Measurements from ENCODE around the gene RBM23.
"Not testable (repeated sequence)": the region's sequence is repeated elsewhere in the genome, so short reads cannot be mapped to it uniquely, and the experiment has no call there.

The RBM23 gene

DNA sequence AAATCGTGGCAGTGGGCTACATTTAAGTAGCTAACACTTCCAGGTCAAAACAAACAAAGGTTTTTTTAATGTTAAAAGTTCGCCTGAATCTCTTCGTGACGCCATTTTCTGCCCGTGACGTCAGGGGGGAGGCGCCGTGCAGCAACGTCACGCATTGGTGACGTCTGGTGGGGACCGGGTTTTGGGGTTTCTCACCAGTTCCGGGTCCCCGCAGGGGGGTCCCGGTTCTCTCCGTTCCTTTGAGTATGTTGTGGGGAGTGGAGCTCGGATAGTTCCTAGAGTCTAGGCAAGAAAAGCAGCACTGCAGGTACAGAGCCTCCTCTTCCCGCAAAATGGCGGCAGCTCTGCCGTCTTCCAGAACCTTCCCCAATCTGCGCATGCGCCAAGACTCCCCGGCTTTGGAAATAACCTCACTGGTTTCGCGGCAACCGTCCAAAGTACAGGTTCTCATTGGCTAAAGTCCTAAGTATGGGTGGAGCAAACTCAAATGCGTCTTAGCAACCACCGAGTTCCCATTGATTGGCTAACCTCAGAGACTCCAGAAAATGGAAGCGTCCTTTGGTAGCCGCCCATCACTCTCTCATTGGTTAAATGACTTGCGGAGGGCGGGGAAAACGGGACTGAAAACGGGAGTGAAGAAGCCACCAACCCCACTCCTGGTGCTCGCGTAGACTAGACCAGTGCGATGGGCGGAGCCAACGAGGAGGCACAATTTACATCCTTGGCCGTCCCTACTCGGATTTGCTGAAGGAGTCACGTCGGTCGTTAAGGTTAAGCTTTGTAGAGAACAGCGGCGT, at the start of gene RBM23:
Gene RBM23 (minus strand): TSS at position 346 of the 797 bp plus-strand sequence.
- Histone ChIP-seq H3K4me3 (peak within 1 kb of the TSS; percentile 61 to 93 (median 76)), H3K27ac (peak within 1 kb of the TSS; percentile 61 to 99 (median 97))

- Histone ChIP-seq H3K27ac (no peak overlapping the region), H3K4me3 (no peak overlapping the region)
Measured at GRCh38 chr14:22966783-22967269, 47.9 kb upstream of the RBM23 start.

GRCh38 chr14:22965916-22966782, 47.2 kb upstream of the RBM23 start:
- H3K27ac ChIP-seq, H3K4me3 ChIP-seq: not testable (repeated sequence)

- no peak overlapping the region for H3K27ac ChIP-seq
- H3K4me3 ChIP-seq, result no peak overlapping the region
Measured at GRCh38 chr14:22962061-22962676, 43.2 kb upstream of the RBM23 start.

- Histone ChIP-seq H3K27ac (peak overlapping the region in 20 of 21 experiments; percentile 86 to 97 (median 94)), H3K4me3 (peak overlapping the region; percentile 46 to 64 (median 57))
Measured at GRCh38 chr14:22955702-22956569, 37.0 kb upstream of the RBM23 start.

- no peak overlapping the region for H3K4me3 ChIP-seq
- H3K27ac ChIP-seq, result no peak overlapping the region
Measured at GRCh38 chr14:22952418-22952817, 33.5 kb upstream of the RBM23 start.

DNA sequence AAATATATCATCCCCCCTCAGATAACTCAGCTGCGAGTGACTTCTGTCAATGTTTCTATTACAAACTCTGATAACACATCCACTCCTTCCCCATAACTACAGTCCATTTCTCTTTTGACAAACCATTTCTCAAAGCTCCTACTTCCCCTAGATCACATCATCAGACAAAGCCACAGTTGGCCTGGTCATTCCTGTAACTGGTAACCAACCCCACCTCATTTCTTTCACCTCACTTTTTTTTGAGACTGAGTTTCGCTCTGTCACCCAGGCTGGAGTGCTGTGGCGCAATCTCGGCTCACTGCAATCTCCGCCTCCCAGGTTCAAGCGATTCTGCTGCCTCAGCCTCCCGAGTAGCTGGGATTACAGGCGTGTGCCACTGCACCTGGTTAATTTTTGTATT, 32.8 kb upstream of the RBM23 start:
- not testable (repeated sequence) for H3K4me3 ChIP-seq
- H3K27ac ChIP-seq, result peak overlapping the region in 1 of 21 experiments; percentile 37

GRCh38 chr14:22945642-22946041, 26.7 kb upstream of the RBM23 start:
- H3K27ac ChIP-seq, result no peak overlapping the region
- H3K4me3 ChIP-seq, result no peak overlapping the region

GRCh38 chr14:22939684-22940083, 20.7 kb upstream of the RBM23 start:
- Histone ChIP-seq H3K27ac (no peak overlapping the region), H3K4me3 (no peak overlapping the region)

DNA sequence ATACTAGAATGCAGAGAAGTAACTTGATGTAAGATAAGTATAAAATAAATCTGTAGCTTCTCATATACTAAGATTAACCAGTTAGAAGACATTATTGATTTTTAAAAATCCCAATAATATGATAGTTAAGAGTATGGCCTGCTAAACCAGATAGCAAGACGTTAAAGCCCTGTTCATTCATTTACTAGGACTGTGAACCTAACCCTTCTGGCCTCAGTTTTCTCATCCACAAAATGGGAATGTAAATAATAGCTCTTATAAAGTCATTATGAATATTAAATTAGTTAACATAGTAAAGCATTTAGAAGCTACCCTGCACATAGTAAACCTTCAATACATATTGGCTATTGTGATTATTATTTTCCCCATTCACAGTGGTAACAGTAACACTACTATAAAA, 16.2 kb upstream of the RBM23 start:
- Histone ChIP-seq H3K27ac (no peak overlapping the region), H3K4me3 (no peak overlapping the region)

- Histone ChIP-seq H3K27ac (no peak overlapping the region), H3K4me3 (no peak overlapping the region)
Measured at GRCh38 chr14:22932146-22932545, 13.2 kb upstream of the RBM23 start.

DNA sequence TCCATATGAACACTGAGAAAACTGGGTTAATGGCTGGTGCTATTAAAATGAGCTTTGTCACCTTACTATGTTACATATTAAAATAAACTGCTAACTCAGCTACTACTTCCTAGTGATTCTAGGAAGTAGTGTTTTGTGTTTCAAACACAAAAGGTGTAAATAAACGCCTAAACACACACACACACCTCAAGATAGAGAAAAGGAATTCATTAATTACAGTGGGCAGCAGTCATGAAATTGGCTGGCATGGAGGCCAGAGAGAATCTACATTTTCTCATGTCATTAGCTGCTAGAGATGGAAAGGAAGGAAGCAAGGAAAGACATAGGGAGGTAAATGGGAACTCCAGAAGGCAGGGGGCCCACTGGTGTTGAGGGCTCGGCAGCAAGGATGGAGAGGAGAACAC, 11.0 kb upstream of the RBM23 start:
- peak overlapping the region; percentile 24 to 94 (median 84) for H3K4me3 ChIP-seq
- H3K27ac ChIP-seq, result peak overlapping the region in 19 of 21 experiments; percentile 34 to 93 (median 75)

DNA sequence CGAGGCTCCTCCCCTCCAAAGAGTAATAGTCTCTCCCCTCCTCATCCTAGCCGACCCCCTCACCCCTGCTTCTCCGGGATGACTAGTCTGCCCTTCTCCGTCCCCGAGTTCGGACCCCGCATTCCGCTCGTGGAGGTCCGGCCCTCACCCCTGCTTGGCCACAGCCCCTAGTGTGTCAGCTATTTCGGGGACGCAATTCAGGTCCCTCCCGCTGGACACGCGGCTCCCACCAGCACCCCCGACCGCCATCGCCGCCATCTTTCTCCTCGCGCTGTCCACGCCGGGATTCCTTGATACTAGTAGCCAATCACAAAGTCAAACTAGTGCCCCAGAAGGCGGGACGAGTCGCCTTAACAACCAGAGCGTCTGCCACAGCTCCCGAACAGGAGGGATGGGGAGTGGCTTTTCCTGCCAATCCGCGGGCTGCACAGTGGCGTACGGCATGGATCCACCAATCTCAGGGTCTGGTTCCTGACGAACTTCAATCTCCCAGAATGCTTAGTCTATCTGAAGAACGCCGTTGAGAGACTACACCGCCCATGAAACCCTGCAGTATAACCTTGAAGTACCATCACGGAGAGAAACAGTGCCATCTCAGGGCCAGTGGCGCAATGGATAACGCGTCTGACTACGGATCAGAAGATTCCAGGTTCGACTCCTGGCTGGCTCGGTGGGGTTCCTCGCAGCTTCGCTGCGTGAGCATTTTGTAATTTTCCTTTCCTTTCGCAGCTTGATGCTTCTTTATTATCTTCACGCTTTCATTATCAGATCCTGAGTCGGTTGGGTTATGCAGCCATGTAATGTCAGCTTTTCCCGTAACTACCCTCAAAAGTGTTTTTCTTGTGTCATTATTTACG, 10.4 kb upstream of the RBM23 start, which contains the start of gene PRMT5:
Gene PRMT5 (minus strand): TSS at position 273 of the 857 bp plus-strand sequence. CDS start 15 bp downstream, at position 258.
- Histone ChIP-seq H3K4me3 (peak within 1 kb of the TSS; percentile 73 to 94 (median 84)), H3K27ac (peak within 1 kb of the TSS in 20 of 21 experiments; percentile 72 to 95 (median 89))

DNA sequence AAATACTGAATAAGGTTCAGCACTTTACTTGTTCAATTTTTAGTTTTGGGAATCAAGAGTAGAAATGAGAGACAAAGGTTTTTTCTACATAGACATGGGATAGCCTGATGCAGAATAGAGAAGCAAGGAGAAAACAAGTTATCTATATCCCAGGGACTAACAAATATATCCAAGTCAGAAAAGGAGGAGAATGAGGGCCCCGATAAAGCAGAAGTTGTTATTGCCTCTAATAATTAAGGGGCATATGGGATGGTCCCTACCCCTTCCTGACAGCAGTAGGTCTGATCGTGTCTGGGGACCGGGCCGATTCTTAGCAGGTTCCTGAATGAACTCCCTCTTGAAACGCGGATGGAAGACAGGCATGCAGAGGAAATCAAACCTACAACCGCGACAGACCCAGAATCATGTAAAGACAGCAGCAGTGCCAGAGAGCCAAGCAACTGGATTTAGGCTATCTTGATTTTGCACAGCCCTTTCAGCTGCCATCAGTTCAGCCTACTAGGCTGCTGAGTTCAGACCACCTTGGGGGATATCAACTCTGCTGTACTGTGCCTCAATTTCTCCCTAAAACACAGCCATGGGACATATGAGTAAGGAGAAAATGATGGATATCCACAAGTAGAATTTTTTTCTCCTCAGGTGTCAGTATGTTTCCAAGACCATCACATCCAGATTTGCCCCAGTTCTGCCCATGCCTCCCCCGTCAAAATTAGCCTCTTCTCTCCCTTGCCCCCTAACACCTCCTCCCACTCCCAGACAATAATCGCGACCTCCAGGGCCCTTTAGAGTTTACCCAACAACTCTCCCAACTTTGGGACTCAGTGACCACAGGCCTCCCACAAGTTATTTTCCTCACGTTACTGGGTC, 9.5 kb upstream of the RBM23 start:
- peak overlapping the region in 20 of 21 experiments; percentile 72 to 95 (median 89) for H3K27ac ChIP-seq
- H3K4me3 ChIP-seq, result peak overlapping the region; percentile 73 to 94 (median 84)

DNA sequence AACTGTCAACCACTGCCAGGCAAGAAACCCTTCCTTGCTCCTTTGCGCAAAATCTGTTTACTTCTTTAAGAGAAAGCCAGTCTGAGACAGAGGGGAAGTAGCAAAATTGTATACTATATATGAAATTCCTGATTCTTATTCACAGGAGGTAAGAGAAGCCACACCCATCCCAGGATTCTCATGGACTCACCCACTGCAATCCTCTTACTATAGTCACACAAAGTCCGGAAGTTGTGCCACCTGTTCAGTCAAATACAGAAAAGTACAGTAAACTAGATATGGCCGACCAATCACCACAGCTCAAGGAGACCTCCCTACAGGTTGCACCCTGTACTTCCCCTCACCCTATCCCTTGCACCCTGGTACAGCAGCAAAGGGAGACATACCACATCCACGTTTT, 7.4 kb upstream of the RBM23 start:
- H3K4me3 ChIP-seq, result no peak overlapping the region

DNA sequence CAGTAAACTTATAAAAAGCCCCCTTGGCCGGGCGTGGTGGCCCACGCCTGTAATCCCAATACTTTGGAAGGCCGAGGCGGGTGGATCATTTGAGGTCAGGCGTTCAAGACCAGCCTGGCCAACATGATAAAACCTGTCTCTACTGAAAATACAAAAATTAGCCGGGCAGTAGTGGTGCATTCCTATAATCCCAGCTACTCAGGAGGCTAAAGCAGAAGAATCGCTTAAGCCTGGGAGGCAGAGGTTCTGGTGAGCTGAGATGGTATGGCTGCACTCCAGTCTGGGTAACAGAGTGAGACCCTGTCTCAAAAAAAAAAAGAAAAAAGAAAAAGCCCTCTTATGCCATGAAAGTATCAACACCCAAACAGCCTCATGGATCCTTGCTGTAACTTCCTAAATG, 6.6 kb upstream of the RBM23 start:
- Histone ChIP-seq H3K27ac (peak overlapping the region in 1 of 21 experiments; percentile 24), H3K4me3 (no peak overlapping the region)

More for the DNA sequence above, 7.4 kb upstream of the RBM23 start:
- H3K27ac ChIP-seq, result peak overlapping the region in 1 of 21 experiments; percentile 24

- no peak overlapping the region for H3K4me3 ChIP-seq
- no peak overlapping the region for H3K27ac ChIP-seq
Measured at GRCh38 chr14:22923746-22924145, 4.8 kb upstream of the RBM23 start.
